DMS153 (cell line): ENCODE results near the gene MAPK13.
"Not testable (repeated sequence)": the region's sequence is repeated elsewhere in the genome, so short reads cannot be mapped to it uniquely, and the experiment has no call there.

Source experiments
- DNase-seq: peaks from one replicate; lab custom pipeline; 2025; lab: John Stamatoyannopoulos, UW

MAPK13 gene

DNA sequence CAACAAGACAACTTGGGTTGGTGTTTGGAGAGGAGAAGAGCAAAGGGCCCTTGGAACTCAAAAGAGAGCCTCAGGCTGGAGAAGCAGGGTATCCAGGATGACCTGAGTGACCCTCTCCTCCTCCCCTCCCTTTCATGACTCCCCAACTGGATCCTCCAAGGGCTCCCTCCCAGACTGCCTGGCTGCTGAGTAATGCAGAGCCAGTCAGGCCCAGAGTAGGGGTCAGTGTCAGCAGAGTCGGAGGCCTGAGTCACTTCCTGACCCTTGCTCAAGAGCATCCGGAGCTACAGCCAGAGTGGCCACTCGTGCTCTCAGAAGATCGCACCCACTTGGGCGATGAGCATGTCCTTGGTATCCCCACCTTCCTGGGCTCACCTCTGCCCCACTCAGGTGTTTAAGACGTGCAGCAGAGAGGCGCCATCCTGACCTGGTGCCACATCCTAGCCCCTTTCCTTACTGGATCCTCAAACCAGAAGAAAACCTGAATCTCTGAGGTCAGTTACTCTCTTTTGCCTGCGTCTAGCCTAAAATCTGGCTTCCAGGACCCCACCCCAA is 2.8 kb upstream of the MAPK13 start:
- no peak for DNase-seq

DNA sequence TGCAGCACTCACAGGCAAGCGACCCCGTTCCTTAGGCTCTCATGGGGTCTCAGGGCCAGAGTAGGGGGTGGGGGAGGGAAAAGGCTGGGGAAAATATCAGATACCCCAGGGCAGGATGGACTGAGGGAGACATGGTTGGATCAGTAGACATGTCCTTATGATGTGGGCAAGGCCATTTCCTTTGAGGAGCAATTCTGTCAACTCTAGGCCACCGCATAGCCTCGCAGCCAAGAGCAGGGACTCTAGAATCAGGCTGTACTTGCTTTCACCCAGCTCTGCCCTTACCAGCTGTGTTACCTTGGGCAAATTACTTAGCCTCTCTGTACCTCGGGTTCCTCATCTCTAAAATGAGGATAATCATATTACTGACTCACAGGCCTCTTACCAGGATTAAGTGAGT is 2.2 kb upstream of the MAPK13 start:
- DNase-seq, result no peak

GRCh38 chr6:36128793-36129192 is 1.5 kb upstream of the MAPK13 start:
- no peak for DNase-seq

GRCh38 chr6:36129334-36129733 is 979 bp upstream of the MAPK13 start:
- DNase-seq, result not testable (repeated sequence)

DNA sequence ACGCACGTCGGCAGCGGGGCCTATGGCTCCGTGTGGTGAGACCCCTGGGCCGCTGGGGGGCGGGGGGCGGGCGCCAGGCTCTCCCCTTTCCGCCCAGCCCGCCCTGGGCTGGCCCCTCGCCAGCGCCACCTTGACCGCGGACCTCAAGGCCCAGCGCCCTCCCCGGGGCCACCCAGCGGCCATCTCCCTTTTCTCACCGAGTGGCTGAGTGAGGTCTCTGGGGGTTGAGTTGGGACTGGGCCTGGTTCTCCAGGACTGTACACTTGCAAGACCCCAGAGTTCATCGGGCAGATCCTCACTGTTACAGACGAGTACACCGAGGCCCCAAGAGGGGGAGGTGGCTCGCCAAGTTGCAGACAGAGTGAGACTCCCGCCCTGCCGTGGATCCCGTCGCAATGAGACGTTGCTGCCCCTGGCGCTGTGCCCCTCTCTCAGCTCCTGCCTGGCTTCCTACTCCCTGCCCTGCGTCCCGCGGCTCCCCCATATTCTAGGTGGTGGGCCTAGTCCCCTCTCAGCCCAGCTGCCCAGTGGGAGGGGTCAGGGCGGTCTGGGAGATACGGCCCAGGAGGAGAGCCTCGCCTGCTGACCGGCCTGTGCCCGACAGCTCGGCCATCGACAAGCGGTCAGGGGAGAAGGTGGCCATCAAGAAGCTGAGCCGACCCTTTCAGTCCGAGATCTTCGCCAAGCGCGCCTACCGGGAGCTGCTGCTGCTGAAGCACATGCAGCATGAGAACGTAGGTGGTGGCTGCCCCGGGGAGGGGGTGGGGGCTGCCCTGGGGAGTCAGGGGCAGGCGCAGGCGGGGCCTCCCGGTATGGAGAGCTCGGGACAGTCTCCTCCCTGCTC is 576 bp downstream of the MAPK13 start:
- DNase-seq, result no peak

DNA sequence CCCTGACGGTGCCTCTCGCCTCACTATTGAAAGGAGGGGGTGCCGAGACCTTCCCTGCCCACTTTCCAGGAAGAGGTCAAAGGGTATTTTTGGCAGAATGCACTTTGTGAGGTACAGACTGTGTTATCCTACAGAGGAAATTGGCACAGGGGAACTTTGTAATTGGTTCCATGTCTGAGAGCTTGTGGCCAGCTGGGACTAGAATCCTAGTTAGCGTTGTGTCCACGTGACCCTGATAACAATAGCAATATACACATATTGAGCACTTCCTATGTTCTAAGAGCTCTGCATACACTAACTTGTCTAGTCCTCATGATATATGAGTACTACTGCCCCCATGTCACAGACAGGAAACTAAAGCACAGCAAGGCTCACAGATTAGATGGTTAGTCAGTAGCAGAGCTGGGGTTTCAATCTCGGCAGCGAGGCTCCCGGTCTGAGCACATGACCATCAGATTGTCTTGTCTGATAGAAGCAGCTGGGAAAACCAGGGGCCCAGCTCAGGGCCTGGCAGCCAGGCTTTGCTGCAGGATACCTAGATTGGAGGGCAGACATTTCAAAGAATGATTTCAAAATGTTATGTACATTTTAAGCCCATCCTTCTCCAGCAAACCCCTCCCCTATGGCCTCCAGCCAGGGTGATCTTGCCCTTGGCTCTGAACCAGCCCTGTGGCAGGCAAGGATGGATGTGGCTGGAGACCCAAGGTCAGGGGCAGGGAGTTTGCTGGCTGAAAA is 1.4 kb downstream of the MAPK13 start:
- peak; percentile 66 for DNase-seq

DNA sequence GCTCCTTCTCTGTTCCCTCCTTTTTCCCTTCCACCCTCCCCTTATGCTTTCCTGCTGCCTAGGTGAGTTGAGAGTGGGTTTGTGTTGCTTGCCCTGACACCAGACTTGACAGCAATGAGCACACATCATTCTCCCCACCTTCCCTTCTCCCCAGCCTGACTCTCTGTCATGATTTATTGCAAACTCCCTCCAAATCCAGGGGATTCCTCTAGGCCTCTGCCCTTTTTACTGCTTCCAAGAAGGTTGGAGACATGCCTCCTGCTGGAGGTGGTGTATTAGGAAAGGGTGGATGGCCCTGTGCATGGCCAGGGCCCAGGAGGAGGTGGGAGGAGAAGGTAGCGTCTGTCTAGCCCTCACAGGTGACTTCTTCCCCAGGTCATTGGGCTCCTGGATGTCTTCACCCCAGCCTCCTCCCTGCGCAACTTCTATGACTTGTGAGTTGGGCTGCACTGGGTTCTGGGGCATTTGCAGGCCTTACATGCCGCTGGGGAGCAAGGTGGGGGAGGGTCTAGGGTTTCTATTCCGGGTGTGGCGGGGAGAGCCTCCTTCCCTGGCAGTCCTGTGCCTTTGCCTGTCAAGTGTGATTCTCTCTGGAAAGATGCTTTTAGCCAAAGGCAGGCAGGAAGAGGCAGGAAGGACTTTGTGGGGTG is 2.1 kb downstream of the MAPK13 start:
- no peak for DNase-seq

GRCh38 chr6:36133148-36133547 is 2.8 kb downstream of the MAPK13 start:
- DNase-seq, result no peak

DNA sequence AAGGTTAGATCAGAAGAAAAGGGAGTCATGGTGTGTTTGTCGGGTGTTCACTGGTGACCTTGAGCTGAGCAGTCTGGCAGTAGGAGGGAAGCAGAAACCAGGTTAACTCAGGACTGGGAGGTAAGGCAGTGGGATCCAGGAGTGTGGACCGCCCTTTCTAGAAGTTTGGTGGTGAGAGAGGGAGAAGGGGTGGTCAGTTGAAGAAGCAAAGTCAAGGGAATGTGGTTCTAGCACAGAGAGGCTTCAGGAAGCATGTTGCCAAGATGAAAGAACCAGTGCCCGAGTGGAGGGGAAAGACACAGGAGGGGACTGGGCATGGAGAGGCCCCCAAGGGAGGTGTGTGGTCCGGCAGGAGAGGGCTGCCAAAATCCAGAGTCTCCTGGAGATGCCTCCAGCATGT is 3.6 kb downstream of the MAPK13 start:
- DNase-seq, result no peak

GRCh38 chr6:36135053-36135731 is 4.9 kb downstream of the MAPK13 start:
- no peak for DNase-seq

DNA sequence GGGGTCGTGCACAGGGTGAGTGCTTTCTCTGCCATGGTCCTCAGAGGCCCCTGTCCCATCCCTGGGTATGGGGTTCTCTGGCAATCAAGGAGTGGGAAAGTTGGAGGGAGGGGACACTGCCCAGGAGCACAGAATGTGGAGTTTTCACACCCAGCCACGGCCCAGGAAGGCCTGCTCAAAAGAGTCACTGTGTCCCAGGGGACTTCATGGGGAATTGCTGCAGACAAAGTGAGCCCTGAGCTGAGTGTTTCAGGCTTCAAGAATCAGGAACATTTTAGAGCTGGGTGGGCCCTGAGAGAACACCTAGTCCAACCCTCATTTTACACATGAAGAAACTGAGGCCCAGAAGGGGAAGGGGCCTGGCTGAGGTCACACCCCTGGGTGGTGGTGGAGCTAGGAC is 5.7 kb downstream of the MAPK13 start:
- no peak for DNase-seq

DNA sequence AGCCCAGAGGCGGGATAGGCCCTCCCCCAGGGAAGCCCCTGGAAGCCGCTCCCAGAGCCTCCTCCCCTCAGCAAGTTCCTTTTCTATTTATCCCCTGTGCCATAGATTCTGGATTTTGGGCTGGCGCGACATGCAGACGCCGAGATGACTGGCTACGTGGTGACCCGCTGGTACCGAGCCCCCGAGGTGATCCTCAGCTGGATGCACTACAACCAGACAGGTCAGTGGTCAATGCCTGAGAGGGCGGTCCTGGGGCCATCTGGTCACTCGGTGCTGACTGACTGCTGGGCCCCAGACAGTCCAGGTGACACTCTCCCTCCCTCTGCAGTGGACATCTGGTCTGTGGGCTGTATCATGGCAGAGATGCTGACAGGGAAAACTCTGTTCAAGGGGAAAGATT is 6.2 kb downstream of the MAPK13 start:
- no peak for DNase-seq

DNA sequence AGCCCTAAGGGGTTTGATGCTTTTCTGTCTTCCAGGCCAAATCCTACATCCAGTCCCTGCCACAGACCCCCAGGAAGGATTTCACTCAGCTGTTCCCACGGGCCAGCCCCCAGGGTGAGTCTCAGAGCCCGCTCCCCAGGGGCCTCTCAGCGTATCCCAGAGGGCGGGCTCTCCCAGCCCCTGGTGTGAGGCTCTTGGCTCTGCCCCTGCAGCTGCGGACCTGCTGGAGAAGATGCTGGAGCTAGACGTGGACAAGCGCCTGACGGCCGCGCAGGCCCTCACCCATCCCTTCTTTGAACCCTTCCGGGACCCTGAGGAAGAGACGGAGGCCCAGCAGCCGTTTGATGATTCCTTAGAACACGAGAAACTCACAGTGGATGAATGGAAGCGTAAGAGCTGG is 8.4 kb downstream of the MAPK13 start:
- no peak for DNase-seq

DNA sequence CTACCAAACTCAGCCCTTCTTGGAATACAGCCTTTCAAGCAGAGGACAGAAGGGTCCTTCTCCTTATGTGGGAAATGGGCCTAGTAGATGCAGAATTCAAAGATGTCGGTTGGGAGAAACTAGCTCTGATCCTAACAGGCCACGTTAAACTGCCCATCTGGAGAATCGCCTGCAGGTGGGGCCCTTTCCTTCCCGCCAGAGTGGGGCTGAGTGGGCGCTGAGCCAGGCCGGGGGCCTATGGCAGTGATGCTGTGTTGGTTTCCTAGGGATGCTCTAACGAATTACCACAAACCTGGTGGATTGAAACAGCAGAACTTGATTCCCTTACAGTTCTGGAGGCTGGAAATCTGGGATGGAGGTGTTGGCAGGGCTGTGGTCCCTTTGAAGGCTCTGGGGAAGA is 9.1 kb downstream of the MAPK13 start:
- DNase-seq, result no peak

- DNase-seq, result no peak
These were observed 9.8 kb downstream of the MAPK13 start for GRCh38 chr6:36139991-36140710.

- DNase-seq, result no peak
These were observed 10.8 kb downstream of the MAPK13 start for GRCh38 chr6:36141091-36141490.

DNA sequence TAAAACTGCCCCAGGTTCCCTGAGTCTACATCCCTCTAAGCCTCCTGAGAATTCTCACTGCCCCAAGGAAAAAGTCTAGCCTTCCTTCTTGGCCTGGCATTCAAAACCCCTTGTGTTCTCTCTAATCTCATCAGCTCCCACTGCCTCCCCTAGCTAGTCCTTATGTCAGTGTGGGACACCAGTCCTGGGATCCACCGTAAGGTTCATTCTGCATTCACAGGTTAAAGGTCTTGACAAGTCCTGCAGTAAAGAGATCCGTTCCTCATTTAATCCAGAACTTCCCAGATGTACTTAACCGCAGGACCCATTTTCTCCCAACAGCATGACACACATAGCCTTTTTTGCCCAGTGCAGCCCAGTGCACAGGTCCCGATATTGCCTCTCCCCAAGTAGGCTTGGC is 11.6 kb downstream of the MAPK13 start:
- no peak for DNase-seq

DNA sequence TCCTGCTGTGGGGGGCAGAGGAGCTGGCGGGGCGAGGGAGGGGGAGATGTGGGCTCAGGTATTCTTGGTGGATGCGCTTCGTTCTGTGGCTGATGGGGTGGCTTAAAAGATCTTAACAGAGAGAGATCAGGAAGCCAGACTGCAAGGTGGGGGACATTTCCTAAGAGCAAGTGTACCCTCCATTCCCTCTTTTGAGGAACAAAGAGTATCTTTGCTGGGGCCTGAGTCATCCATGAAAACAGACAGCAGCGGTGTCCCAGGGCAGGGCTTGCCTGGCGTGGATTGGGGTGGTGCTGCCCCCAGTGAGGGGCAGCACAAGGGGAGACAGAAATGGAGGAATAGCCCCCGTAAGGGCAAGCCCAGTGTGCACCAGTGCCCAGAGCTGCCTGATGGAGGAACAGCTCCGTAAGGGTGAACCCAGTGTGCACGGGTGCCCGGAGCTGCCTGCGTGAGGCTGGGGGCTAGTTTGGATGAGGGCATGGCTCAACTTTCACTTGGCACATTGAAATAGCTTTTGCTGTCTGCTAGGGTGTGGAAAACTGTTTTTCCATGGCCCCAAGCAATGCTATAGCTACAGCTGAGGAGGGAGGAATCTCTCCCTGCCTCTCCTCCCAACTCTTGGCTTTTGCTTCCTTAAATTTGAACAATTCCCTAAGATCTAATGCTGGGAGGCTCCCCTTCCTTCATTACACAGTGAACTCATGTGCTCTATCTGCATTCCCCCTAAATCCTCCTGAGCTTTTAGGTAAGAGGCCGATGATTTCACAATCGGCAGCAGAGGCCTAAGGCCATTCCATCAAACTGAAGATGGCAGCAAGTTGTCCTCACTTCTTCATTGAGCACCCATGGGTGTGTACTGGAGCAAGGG is 12.9 kb downstream of the MAPK13 start:
- no peak for DNase-seq

DNA sequence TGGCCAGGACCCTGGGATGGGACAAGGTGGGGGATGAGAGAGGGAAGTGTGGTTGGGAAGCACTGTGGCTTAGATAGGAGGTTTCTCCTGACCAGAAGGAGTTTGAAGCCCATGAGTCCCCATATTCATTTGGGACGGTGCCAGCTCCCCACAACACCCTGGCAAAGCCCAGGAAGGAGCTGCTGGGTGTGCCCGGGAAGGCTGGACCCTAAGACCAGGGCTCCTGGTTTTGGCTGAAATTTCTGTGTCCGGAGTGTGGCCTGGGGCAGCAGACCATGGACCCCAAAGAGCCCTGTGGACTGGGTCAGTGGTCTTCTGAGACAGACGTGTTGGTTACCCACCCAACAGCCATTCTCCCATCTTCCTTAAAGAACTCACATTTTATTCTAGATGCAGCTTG is 15.2 kb downstream of the MAPK13 start:
- no peak for DNase-seq

GRCh38 chr6:36147294-36147693 is 17.0 kb downstream of the MAPK13 start:
- DNase-seq, result no peak
